ENCODE measurements around the gene TRMT6. TPM values are rescaled to one million over a fixed set of nuclear protein-coding genes. Genes with fewer than 3 reads are reported as not detected.
A peak's percentile ranks its signal among the peaks of the same experiment; 100 is the strongest.

TRMT6 gene
- polyA plus RNA-seq, 1 of the 3 experiments (the other 2 are of a cell fraction) = 16.1 TPM

- Histone ChIP-seq H3K9ac (no peak overlapping the region), H3K4me3 (ENCODE audit: low read depth in 2 of 2, low read length in 1 of 2) (no peak overlapping the region), H3K9me3 (no peaks in the 10 kb centered on the region), H2AFZ (ENCODE audit: low read depth) (no peak overlapping the region), H3K79me2 (ENCODE audit: insufficient read depth) (no peaks in the 10 kb centered on the region), H3K27ac (ENCODE audit: low read depth in 2 of 2, low read length in 1 of 2) (0 out of 4 replicates have a peak overlapping the region, but pooled peaks of 1 of the 2 experiments have one; percentile 11), H3K4me2 (no peak overlapping the region), H3F3A (replicated peaks; ENCODE audit: insufficient read depth) (no peaks in the 10 kb centered on the region), H3K4me1 (ENCODE audit: control insufficient read depth in 1 of 2, insufficient read depth in 2 of 2, low read depth in 1 of 2, low read length in 1 of 2) (peaks cover 0 to 16% of the 10 kb centered on the region in 2 experiments; a peak in 2 of 4 replicates), H3K9me2 (no peaks in the 10 kb centered on the region), H3K36me3 (replicated peaks in 1 of 2; ENCODE audit: control insufficient read depth in 1 of 2, insufficient read depth in 2 of 2, low read length in 1 of 2) (no peaks in the 10 kb centered on the region), H3K27me3 (ENCODE audit: insufficient read depth) (peaks cover 10% of the 10 kb centered on the region; the same call in 1 of the 2 replicates), H4K20me1 (ENCODE audit: insufficient read depth) (no peaks in the 10 kb centered on the region)
- POLR2A ChIA-PET = no interaction called here
- no peak for DNase-seq
- CTCF ChIA-PET = interaction anchor here (0.7 to 1.5 kb wide), 4 partner anchors 13 to 359 kb away, joined by 3 read pairs; no protein-coding TSS in a partner anchor
- WGBS (ENCODE audit: low lambda C conversion rate) = 66% methylated on average over 2 of the region's 5 CpGs
- TF ChIP-seq POLR2AphosphoS5 (IDR thresholded peaks at IDR 0.05; ENCODE audit: low read depth, low read length) (no peak), EP300 (IDR thresholded peaks at IDR 0.05; ENCODE audit: borderline replicate concordance in 1 of 2, low read depth in 1 of 2, low read length in 1 of 2) (peak in 1 of 2 experiments; percentile 35; a peak in 1 of 4 replicates)
Observed at GRCh38 chr20:5887386-5887785, 62.9 kb downstream of the TRMT6 start.

Small RNA genes within 50 kb of the gene (small RNA-seq; reads per million reads assigned to genes)
- 0 reads per million in 7 experiments for gene RF00019
- gene RNU1-55P = 0 to 38.2 (median 0.64) reads per million in 7 experiments

Other genes with a start within 250 kb of the TRMT6 start
- 4.5 and 5.8 TPM in 2 replicates for gene SHLD1, start 200.1 kb downstream of the TRMT6 start, polyA plus RNA-seq (2012; rRNA removed)
- gene CHGB, start 39.0 kb downstream of the TRMT6 start, polyA plus RNA-seq (2012; rRNA removed) = 5.2 and 10.2 TPM in 2 replicates
- gene MCM8, start 119 bp upstream of the TRMT6 start, polyA plus RNA-seq (2012; rRNA removed) = 4.0 and 5.9 TPM in 2 replicates
- 32.7 and 53.1 TPM in 2 replicates for gene CRLS1, start 55.6 kb upstream of the TRMT6 start, polyA plus RNA-seq (2012; rRNA removed)
- gene LRRN4, start 103.5 kb upstream of the TRMT6 start, polyA plus RNA-seq (2012; rRNA removed) = 0.05 TPM in 1 of 2 replicates, not detected in the other
- gene FERMT1, start 172.5 kb upstream of the TRMT6 start, polyA plus RNA-seq (2012; rRNA removed) = 0.81 and 0.93 TPM in 2 replicates